22Rv1 (cell line): ENCODE data around the gene PI4K2B.
A peak's percentile ranks its signal among the peaks of the same experiment; 100 is the strongest.
"Not testable (repeated sequence)": the region's sequence is repeated elsewhere in the genome, so short reads cannot be mapped to it uniquely, and the experiment has no call there.

Experiments
- H3K27ac ChIP-seq: fragments of 450-650 bp; 2 replicates; pipeline ENCODE4 v1.5.1; 2017
- CTCF ChIP-seq: fragments of 450-650 bp; IDR thresholded peaks from 2 replicates; pipeline ENCODE4 v1.5.1; 2017; ENCODE audit warnings: mild to moderate bottlenecking
- ZFX ChIP-seq: fragments of 450-650 bp; IDR thresholded peaks from 2 replicates; pipeline ENCODE4 v1.6.1; 2017; ENCODE audit warnings: antibody characterized with exemption, borderline replicate concordance

The PI4K2B gene

GRCh38 chr4:25213347-25213979, 20.4 kb upstream of the PI4K2B start:
- no peak for TF ChIP-seq ZFX
- TF ChIP-seq CTCF = no peak
- H3K27ac ChIP-seq = no peak overlapping the region

- H3K27ac ChIP-seq = not testable (repeated sequence)
Measured at GRCh38 chr4:25214750-25215149, 19.1 kb upstream of the PI4K2B start.

- TF ChIP-seq ZFX (no peak), CTCF (no peak)
Measured at GRCh38 chr4:25215511-25215910, 18.3 kb upstream of the PI4K2B start.

GRCh38 chr4:25221377-25221776, 12.5 kb upstream of the PI4K2B start:
- no peak overlapping the region for H3K27ac ChIP-seq
- TF ChIP-seq CTCF (no peak), ZFX (no peak)

More at GRCh38 chr4:25215511-25215910, 18.3 kb upstream of the PI4K2B start:
- H3K27ac ChIP-seq = no peak overlapping the region

GRCh38 chr4:25223802-25224375, 9.9 kb upstream of the PI4K2B start:
- TF ChIP-seq CTCF = no peak
- TF ChIP-seq ZFX = no peak
- no peak overlapping the region for H3K27ac ChIP-seq

- no peak for TF ChIP-seq CTCF
- no peak for TF ChIP-seq ZFX
- no peak overlapping the region for H3K27ac ChIP-seq
Measured at GRCh38 chr4:25229804-25230203, 4.0 kb upstream of the PI4K2B start.

- TF ChIP-seq ZFX = no peak
- TF ChIP-seq CTCF = no peak
- H3K27ac ChIP-seq = peak overlapping the region; percentile 94
Measured at GRCh38 chr4:25233194-25233593, 639 bp upstream of the PI4K2B start.
